ENCODE results near the gene SORT1. TPM values are rescaled to one million over a fixed set of nuclear protein-coding genes. Genes with fewer than 3 reads are reported as not detected.

Gene SORT1
- total RNA-seq, 1 donor from 2014 or later, result 183 TPM

GRCh38 chr1:109438798-109439297 is 41.1 kb upstream of the SORT1 start:
- H3K9me3 ChIP-seq, result no peaks in the 10 kb centered on the region
- DNase-seq (no peak), ATAC-seq (no peak)
- H3K4me1 ChIP-seq, result no peaks in the 10 kb centered on the region
- no peaks in the 10 kb centered on the region for H3K36me3 ChIP-seq
- H3K4me3 ChIP-seq, result no peak overlapping the region
- no peak for TF ChIP-seq CTCF (IDR thresholded peaks at IDR 0.05)
- intact Hi-C loops (cut with DNase I), result no loop called here
- H3K27me3 ChIP-seq, result no peaks in the 10 kb centered on the region
- no peak overlapping the region for H3K27ac ChIP-seq

DNA sequence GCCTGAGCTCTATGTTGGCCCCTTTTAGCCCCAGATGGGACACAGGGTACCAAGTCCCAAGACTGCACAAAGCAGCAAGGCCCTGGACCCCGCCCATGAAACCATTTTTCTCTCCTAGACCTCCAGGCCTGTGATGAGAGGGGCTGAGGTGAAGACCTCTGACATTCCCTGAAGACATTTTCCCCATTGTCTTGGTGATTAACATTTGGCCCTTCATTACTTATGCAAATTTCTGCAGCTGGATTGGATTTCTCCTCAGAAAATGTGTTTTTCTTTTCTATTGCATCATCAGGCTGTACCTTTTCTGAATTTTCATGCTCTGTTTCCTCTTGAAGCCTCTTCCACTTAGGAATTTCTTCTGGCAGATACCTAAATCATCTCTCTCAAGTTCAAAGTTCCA is 36.8 kb upstream of the SORT1 start:
- no peak for ATAC-seq
- no peaks in the 10 kb centered on the region for H3K36me3 ChIP-seq
- no peak overlapping the region for H3K4me3 ChIP-seq
- no peak for DNase-seq
- no peaks in the 10 kb centered on the region for H3K4me1 ChIP-seq
- intact Hi-C loops (cut with DNase I), result no loop called here
- no peaks in the 10 kb centered on the region for H3K9me3 ChIP-seq
- TF ChIP-seq CTCF (IDR thresholded peaks at IDR 0.05), result no peak
- H3K27ac ChIP-seq, result no peak overlapping the region
- no peaks in the 10 kb centered on the region for H3K27me3 ChIP-seq

DNA sequence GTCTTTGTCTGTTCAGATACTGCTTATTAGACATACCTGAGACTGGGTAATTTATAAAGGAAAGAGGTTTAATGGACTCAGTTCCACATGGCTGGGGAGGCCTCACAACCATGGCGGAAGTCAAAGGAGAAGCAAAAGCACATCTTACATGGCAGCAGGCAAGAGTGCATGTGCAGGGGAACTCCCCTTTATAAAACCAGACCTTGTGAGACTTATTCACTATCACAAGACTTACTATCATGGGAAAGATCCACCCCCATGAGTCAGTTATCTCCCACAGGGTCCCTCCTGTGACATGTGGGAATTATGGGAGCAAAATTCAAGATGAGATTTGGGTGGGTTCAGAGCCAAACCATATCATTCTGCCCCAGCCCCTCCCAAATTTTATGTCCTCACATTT is 35.6 kb upstream of the SORT1 start:
- H3K27me3 ChIP-seq, result no peaks in the 10 kb centered on the region
- no peak for TF ChIP-seq CTCF (IDR thresholded peaks at IDR 0.05)
- no peak overlapping the region for H3K27ac ChIP-seq
- no peaks in the 10 kb centered on the region for H3K4me1 ChIP-seq
- H3K9me3 ChIP-seq, result no peaks in the 10 kb centered on the region
- no peaks in the 10 kb centered on the region for H3K36me3 ChIP-seq
- ATAC-seq, result no peak
- intact Hi-C loops (cut with DNase I), result no loop called here
- DNase-seq, result no peak
- H3K4me3 ChIP-seq, result no peak overlapping the region

DNA sequence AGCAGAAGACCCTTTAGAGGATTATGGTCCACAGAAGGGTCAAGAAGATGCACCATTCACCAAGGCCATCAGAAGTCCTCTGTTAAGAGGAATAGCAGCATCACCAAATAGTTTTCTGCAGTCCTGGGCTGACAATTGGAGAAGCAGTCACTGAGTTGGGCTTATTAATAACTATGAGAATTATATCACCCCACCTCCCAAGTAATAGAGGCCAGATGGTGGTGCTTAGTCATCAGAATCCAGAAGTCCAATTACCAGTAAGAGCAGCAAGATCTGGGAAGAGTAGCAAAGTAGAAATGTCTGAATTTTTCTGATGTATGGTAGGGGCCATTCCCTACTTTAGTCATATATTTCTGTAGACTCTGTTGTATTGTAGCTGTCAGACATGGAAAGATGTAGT is 34.6 kb upstream of the SORT1 start:
- DNase-seq, result no peak
- intact Hi-C loops (cut with DNase I), result no loop called here
- TF ChIP-seq CTCF (IDR thresholded peaks at IDR 0.05), result no peak
- Histone ChIP-seq H3K27ac (no peak overlapping the region), H3K36me3 (no peaks in the 10 kb centered on the region), H3K27me3 (no peaks in the 10 kb centered on the region), H3K9me3 (no peaks in the 10 kb centered on the region), H3K4me1 (no peaks in the 10 kb centered on the region), H3K4me3 (no peak overlapping the region)
- ATAC-seq, result no peak

- intact Hi-C loops (cut with DNase I), result no loop called here
- H3K9me3 ChIP-seq, result no peaks in the 10 kb centered on the region
- peak overlapping the region; percentile 88 for H3K27ac ChIP-seq
- H3K27me3 ChIP-seq, result no peaks in the 10 kb centered on the region
- ATAC-seq, result no peak
- TF ChIP-seq CTCF (IDR thresholded peaks at IDR 0.05), result no peak
- peaks cover 1% of the 10 kb centered on the region for H3K36me3 ChIP-seq
- no peak for DNase-seq
- H3K4me3 ChIP-seq, result peak overlapping the region; percentile 95
- H3K4me1 ChIP-seq, result peaks cover 14% of the 10 kb centered on the region
Observed at GRCh38 chr1:109427171-109427467, 29.4 kb upstream of the SORT1 start.

Measured in upper lobe of right lung (tissue), 1 donor.